GM12892 (cell line): ENCODE results near the gene KCTD1.

Experiments used
- DNase-seq: peaks from one replicate; pipeline ENCODE4 v3.0.0; 2011; ENCODE audit not compliant: insufficient read length
- FAIRE-seq: peaks from 2 replicates; lab custom pipeline; 2011; peaks lifted over from hg19 to GRCh38; lab: Jason Lieb, UNC
- POLR2A ChIP-seq: IDR thresholded peaks from 2 replicates; pipeline ENCODE4 v1.6.1; 2011; ENCODE audit warnings: low read depth, low read length, control low read depth
- POLR2AphosphoS5 ChIP-seq: IDR thresholded peaks from 2 replicates; pipeline ENCODE4 v1.6.1; 2011; ENCODE audit warnings: low read depth, low read length, control low read depth
- TAF1 ChIP-seq: IDR thresholded peaks from 2 replicates; pipeline ENCODE4 v1.6.1; 2011; ENCODE audit warnings: low read depth, mild to moderate bottlenecking, control low read depth, low read length, borderline replicate concordance

KCTD1 gene

GRCh38 chr18:26532367-26533340 lies 15.7 kb downstream of the KCTD1 start:
- FAIRE-seq (no peak), DNase-seq (no peak)
- no peak for TF ChIP-seq POLR2A

GRCh38 chr18:26531605-26532298 lies 16.6 kb downstream of the KCTD1 start:
- TF ChIP-seq TAF1 (no peak), POLR2A (no peak), POLR2AphosphoS5 (no peak)
- no peak for FAIRE-seq
- DNase-seq, result no peak

GRCh38 chr18:26526966-26527234 lies 21.5 kb downstream of the KCTD1 start:
- TF ChIP-seq POLR2A (no peak), POLR2AphosphoS5 (no peak)
- no peak for FAIRE-seq
- DNase-seq, result no peak

- no peak for FAIRE-seq
- DNase-seq, result no peak
- TF ChIP-seq TAF1 (no peak), POLR2AphosphoS5 (no peak), POLR2A (no peak)
Observed at GRCh38 chr18:26526128-26526965, 22.0 kb downstream of the KCTD1 start.

GRCh38 chr18:26524504-26525351 lies 23.6 kb downstream of the KCTD1 start:
- FAIRE-seq, result no peak
- TF ChIP-seq POLR2AphosphoS5, result no peak
- no peak for TF ChIP-seq TAF1
- DNase-seq, result no peak

- DNase-seq (no peak), FAIRE-seq (no peak)
- no peak for TF ChIP-seq POLR2A
- TF ChIP-seq POLR2AphosphoS5, result no peak
- no peak for TF ChIP-seq TAF1
Observed at GRCh38 chr18:26524002-26524401, 24.4 kb downstream of the KCTD1 start.

- FAIRE-seq, result no peak
- TF ChIP-seq POLR2AphosphoS5, result no peak
- no peak for TF ChIP-seq POLR2A
- no peak for TF ChIP-seq TAF1
Observed at GRCh38 chr18:26521617-26522016, 26.7 kb downstream of the KCTD1 start.

GRCh38 chr18:26520974-26521373 lies 27.4 kb downstream of the KCTD1 start:
- TF ChIP-seq POLR2AphosphoS5 (no peak), TAF1 (no peak), POLR2A (no peak)
- FAIRE-seq, result no peak
- no peak for DNase-seq

More at GRCh38 chr18:26521617-26522016, 26.7 kb downstream of the KCTD1 start:
- no peak for DNase-seq

- FAIRE-seq (no peak), DNase-seq (no peak)
- TF ChIP-seq POLR2A (no peak), TAF1 (no peak), POLR2AphosphoS5 (no peak)
Observed at GRCh38 chr18:26519114-26519513, 29.2 kb downstream of the KCTD1 start.

- FAIRE-seq, result no peak
- no peak for DNase-seq
- no peak for TF ChIP-seq POLR2AphosphoS5
- TF ChIP-seq POLR2A, result no peak
- no peak for TF ChIP-seq TAF1
Observed at GRCh38 chr18:26516964-26517363, 31.4 kb downstream of the KCTD1 start.

GRCh38 chr18:26515643-26516487 lies 32.5 kb downstream of the KCTD1 start:
- TF ChIP-seq POLR2A (no peak), TAF1 (no peak), POLR2AphosphoS5 (no peak)
- FAIRE-seq (no peak), DNase-seq (no peak)
